ENCODE results near the gene TMUB2. TPM values are rescaled to one million over a fixed set of nuclear protein-coding genes. Genes with fewer than 3 reads are reported as not detected.

The TMUB2 gene
- total RNA-seq, 1 donor from 2014 or later: 33.5 TPM

DNA sequence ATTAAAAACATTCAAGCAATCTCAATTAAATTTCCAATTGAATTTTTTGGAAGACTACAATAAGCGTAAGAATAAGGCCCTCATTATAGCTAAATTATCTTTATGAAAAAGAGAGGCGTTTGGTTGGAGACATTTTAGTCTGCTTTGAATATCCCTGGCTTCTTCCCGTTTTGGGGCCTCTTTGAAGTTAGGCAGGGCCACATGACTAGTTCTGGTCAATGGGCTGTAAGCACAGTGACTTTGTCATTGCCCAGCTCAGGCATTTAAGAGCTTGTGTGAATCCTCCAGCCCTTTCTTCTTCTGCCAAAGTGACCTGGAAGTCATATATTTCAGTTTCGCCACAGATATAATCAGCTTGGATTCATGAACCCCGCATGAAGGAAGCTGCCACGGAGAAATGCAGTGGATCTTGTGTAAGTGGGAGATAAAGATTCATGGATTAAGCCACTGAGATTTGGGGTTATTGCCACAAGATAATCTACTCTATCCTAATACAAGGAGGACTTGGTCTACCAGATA is 54.4 kb downstream of the TMUB2 start:
- no peak for TF ChIP-seq CTCF (conservative IDR thresholded peaks at IDR 0.05)
- DNase-seq (ENCODE audit: low read depth, low spot score): no peak
- Mint-ChIP-seq H3K27ac (ENCODE audit: unreplicated experiment) (no peak overlapping the region), H3K4me3 (no peak overlapping the region), H3K4me1 (no peaks in the 10 kb centered on the region), H3K27me3 (ENCODE audit: low read depth) (peaks cover 4% of the 10 kb centered on the region), H3K9me3 (no peaks in the 10 kb centered on the region), H3K36me3 (ENCODE audit: low read depth) (no peaks in the 10 kb centered on the region)

Small RNAs within 50 kb of the gene (microRNA-seq; reads per million reads assigned to microRNA genes)
- not detected for gene MIR6782

Other genes with a start within 250 kb of the TMUB2 start
- not detected in 2 replicates for gene PPY, start 244.5 kb upstream of the TMUB2 start, total RNA-seq
- not detected in 2 replicates for gene PYY, start 233.0 kb upstream of the TMUB2 start, total RNA-seq
- gene NAGS, start 182.3 kb upstream of the TMUB2 start, total RNA-seq: 0.93 and 1.1 TPM in 2 replicates
- gene TMEM101, start 172.0 kb upstream of the TMUB2 start, total RNA-seq: 24.0 and 26.9 TPM in 2 replicates
- gene LSM12, start 120.3 kb upstream of the TMUB2 start, total RNA-seq: 59.7 and 60.9 TPM in 2 replicates
- gene G6PC3, start 116.2 kb upstream of the TMUB2 start, total RNA-seq: 81.1 and 88.6 TPM in 2 replicates
- 27.1 and 27.2 TPM in 2 replicates for gene HDAC5, start 63.3 kb upstream of the TMUB2 start, total RNA-seq
- 22.1 and 23.3 TPM in 2 replicates for gene HROB, start 45.0 kb upstream of the TMUB2 start, total RNA-seq
- 0.25 and 0.26 TPM in 2 replicates for gene ASB16, start 16.3 kb upstream of the TMUB2 start, total RNA-seq
- 115 and 119 TPM in 2 replicates for gene ATXN7L3, start 12.9 kb downstream of the TMUB2 start, total RNA-seq
- gene UBTF, start 32.7 kb downstream of the TMUB2 start, total RNA-seq: 106 and 108 TPM in 2 replicates
- gene SLC4A1, start 81.2 kb downstream of the TMUB2 start, total RNA-seq: not detected in 2 replicates
- 8.7 and 12.9 TPM in 2 replicates for gene RUNDC3A, start 121.6 kb downstream of the TMUB2 start, total RNA-seq
- 114 and 122 TPM in 2 replicates for gene SLC25A39, start 137.9 kb downstream of the TMUB2 start, total RNA-seq
- gene GRN, start 158.3 kb downstream of the TMUB2 start, total RNA-seq: 59.7 and 70.0 TPM in 2 replicates
- gene FAM171A2, start 176.9 kb downstream of the TMUB2 start, total RNA-seq: 50.6 and 51.9 TPM in 2 replicates
- 7.3 and 8.1 TPM in 2 replicates for gene ITGA2B, start 202.7 kb downstream of the TMUB2 start, total RNA-seq

Measured in neural crest cell (in vitro differentiated cells).